ENCODE data around the gene KLHL36. TPM values are rescaled to one million over a fixed set of nuclear protein-coding genes. Genes with fewer than 3 reads are reported as not detected.

KLHL36 gene
- total RNA-seq, 2 donors from 2014 or later: 44.2 to 59.2 TPM

DNA sequence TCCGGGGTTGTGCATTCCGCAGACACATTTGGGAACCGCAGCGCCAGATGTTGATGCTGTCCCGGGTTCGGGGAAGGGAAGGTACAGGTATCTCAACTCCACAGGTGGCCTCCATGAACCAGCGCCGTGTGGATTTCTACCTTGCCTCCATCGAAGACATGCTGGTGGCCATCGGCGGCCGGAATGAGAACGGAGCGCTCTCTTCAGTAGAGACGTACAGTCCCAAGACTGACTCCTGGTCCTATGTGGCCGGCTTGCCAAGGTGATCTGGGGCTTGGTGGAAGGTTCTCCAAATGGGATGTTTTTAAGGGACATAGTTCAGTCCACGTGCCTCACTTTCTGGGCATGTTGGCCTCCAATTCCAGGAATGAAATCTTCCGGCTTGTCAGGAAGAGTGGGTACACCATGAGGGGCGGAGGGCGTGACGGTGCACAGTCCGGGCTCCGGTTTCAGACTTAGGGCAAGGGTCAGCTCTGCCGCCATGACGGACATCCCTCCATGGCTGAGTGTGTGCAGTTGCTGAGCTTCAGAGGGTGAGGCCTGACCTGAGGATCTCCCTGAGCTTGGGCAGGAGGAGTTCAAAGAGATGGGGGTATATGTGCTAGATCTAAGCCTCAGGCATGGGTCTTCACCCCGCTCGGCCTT is 11.5 kb downstream of the KLHL36 start:
- Mint-ChIP-seq H3K4me3 (no peak overlapping the region), H3K27me3 (ENCODE audit: insufficient read depth) (no peaks in the 10 kb centered on the region), H3K36me3 (ENCODE audit: low read depth) (peaks cover 74% of the 10 kb centered on the region), H3K9me3 (no peaks in the 10 kb centered on the region), H3K27ac (no peak overlapping the region), H3K4me1 (no peaks in the 10 kb centered on the region)
- DNase-seq: no peak
- Histone ChIP-seq H3K4me1 (ENCODE audit: control insufficient read depth, insufficient read depth, low read length) (no peaks in the 10 kb centered on the region), H3K9me3 (ENCODE audit: control insufficient read depth, low read length) (no peaks in the 10 kb centered on the region), H3K9ac (ENCODE audit: extremely low read depth, low read length, poor library complexity, severe bottlenecking) (no peak overlapping the region), H3K4me3 (ENCODE audit: low read length) (no peak overlapping the region), H3K27ac (ENCODE audit: low read depth, low read length) (no peak overlapping the region), H3K27me3 (ENCODE audit: control insufficient read depth, insufficient read depth, low read length, poor library complexity, severe bottlenecking) (no peaks in the 10 kb centered on the region), H3K36me3 (ENCODE audit: control insufficient read depth, insufficient read depth, low read length) (peaks cover 53% of the 10 kb centered on the region)
- TF ChIP-seq, protein P1, sequence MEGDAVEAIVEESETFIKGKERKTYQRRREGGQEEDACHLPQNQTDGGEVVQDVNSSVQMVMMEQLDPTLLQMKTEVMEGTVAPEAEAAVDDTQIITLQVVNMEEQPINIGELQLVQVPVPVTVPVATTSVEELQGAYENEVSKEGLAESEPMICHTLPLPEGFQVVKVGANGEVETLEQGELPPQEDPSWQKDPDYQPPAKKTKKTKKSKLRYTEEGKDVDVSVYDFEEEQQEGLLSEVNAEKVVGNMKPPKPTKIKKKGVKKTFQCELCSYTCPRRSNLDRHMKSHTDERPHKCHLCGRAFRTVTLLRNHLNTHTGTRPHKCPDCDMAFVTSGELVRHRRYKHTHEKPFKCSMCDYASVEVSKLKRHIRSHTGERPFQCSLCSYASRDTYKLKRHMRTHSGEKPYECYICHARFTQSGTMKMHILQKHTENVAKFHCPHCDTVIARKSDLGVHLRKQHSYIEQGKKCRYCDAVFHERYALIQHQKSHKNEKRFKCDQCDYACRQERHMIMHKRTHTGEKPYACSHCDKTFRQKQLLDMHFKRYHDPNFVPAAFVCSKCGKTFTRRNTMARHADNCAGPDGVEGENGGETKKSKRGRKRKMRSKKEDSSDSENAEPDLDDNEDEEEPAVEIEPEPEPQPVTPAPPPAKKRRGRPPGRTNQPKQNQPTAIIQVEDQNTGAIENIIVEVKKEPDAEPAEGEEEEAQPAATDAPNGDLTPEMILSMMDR (conservative IDR thresholded peaks at IDR 0.05): no peak
- 94 to 98% methylated on average over 26 to 27 of the region's 27 CpGs for WGBS, 2 experiments (ENCODE audit: insufficient coverage in 1 of 2, insufficient read length in 1 of 2)

DNA sequence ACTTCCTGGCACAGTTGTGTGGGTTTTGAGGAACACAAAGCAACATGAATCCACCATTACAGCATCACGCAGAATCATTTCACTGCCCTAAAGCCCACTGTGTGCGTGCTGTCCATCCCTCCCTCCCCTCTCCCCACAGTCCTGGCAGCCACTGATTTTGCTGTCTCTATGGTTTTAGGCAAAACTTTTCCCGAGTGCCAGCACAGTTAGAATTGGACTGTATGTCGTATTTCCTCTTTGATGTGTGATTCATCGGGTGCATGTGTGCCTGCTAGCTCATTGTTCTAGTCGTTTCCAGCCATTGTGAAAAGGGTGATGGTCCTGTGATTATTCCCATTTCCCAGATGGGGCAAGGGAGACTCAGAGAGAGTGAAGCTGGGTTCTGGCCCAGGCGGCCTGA is 12.7 kb downstream of the KLHL36 start:
- WGBS, 2 experiments (ENCODE audit: insufficient coverage in 1 of 2, insufficient read length in 1 of 2): 85 to 86% methylated on average over 7 of the region's 7 CpGs
- H3K9me3 Mint-ChIP-seq: no peaks in the 10 kb centered on the region
- Histone ChIP-seq H3K36me3 (ENCODE audit: control insufficient read depth, insufficient read depth, low read length) (peaks cover 57% of the 10 kb centered on the region), H3K27ac (ENCODE audit: low read depth, low read length) (no peak overlapping the region), H3K27me3 (ENCODE audit: control insufficient read depth, insufficient read depth, low read length, poor library complexity, severe bottlenecking) (no peaks in the 10 kb centered on the region), H3K9me3 (ENCODE audit: control insufficient read depth, low read length) (no peaks in the 10 kb centered on the region), H3K4me3 (ENCODE audit: low read length) (no peak overlapping the region), H3K4me1 (ENCODE audit: control insufficient read depth, insufficient read depth, low read length) (no peaks in the 10 kb centered on the region), H3K9ac (ENCODE audit: extremely low read depth, low read length, poor library complexity, severe bottlenecking) (no peak overlapping the region)
- TF ChIP-seq, protein P1 (conservative IDR thresholded peaks at IDR 0.05): no peak
- no peaks in the 10 kb centered on the region for H3K27me3 Mint-ChIP-seq (ENCODE audit: insufficient read depth)
- DNase-seq: no peak
- no peak overlapping the region for H3K27ac Mint-ChIP-seq
- no peaks in the 10 kb centered on the region for H3K4me1 Mint-ChIP-seq
- H3K36me3 Mint-ChIP-seq (ENCODE audit: low read depth): peaks cover 70% of the 10 kb centered on the region
- no peak overlapping the region for H3K4me3 Mint-ChIP-seq

DNA sequence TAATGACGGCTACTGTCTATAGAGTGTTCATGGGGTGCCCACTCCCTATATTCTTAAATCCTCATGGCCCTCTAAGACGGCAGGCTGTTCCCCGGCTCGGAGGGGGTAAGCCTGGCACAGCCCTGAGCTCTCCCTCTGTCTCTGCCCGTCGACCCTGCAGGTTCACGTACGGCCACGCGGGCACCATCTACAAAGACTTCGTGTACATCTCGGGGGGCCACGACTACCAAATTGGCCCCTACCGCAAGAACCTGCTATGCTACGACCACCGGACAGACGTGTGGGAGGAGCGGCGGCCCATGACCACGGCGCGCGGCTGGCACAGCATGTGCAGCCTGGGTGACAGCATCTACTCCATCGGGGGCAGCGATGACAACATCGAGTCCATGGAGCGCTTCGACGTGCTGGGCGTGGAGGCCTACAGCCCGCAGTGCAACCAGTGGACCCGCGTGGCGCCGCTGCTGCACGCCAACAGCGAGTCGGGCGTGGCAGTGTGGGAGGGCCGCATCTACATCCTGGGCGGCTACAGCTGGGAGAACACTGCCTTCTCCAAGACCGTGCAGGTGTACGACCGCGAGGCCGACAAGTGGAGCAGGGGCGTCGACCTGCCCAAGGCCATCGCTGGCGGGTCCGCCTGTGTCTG is 13.2 kb downstream of the KLHL36 start:
- no peaks in the 10 kb centered on the region for H3K4me1 Mint-ChIP-seq
- no peak for DNase-seq
- no peak overlapping the region for H3K4me3 Mint-ChIP-seq
- H3K27ac Mint-ChIP-seq: no peak overlapping the region
- no peaks in the 10 kb centered on the region for H3K27me3 Mint-ChIP-seq (ENCODE audit: insufficient read depth)
- H3K36me3 Mint-ChIP-seq (ENCODE audit: low read depth): peaks cover 72% of the 10 kb centered on the region
- Histone ChIP-seq H3K36me3 (ENCODE audit: control insufficient read depth, insufficient read depth, low read length) (peaks cover 57% of the 10 kb centered on the region), H3K27me3 (ENCODE audit: control insufficient read depth, insufficient read depth, low read length, poor library complexity, severe bottlenecking) (no peaks in the 10 kb centered on the region), H3K27ac (ENCODE audit: low read depth, low read length) (no peak overlapping the region), H3K4me1 (ENCODE audit: control insufficient read depth, insufficient read depth, low read length) (no peaks in the 10 kb centered on the region), H3K4me3 (ENCODE audit: low read length) (no peak overlapping the region), H3K9me3 (ENCODE audit: control insufficient read depth, low read length) (no peaks in the 10 kb centered on the region), H3K9ac (ENCODE audit: extremely low read depth, low read length, poor library complexity, severe bottlenecking) (no peak overlapping the region)
- H3K9me3 Mint-ChIP-seq: no peaks in the 10 kb centered on the region
- TF ChIP-seq, protein P1 (conservative IDR thresholded peaks at IDR 0.05): no peak
- 96% methylated on average over 36 to 51 of the region's 51 CpGs for WGBS, 2 experiments (ENCODE audit: insufficient coverage in 1 of 2, insufficient read length in 1 of 2)

All from endodermal cell (in vitro differentiated cells).